GM12892 (cell line): ENCODE data around the gene HSH2D.
"Not testable (repeated sequence)": the region's sequence is repeated elsewhere in the genome, so short reads cannot be mapped to it uniquely, and the experiment has no call there.

Experiments used
- DNase-seq: peaks from one replicate; pipeline ENCODE4 v3.0.0; 2011; ENCODE audit not compliant: insufficient read length
- FAIRE-seq: peaks from 2 replicates; lab custom pipeline; 2011; peaks lifted over from hg19 to GRCh38; lab: Jason Lieb, UNC
- POLR2A ChIP-seq: IDR thresholded peaks from 2 replicates; pipeline ENCODE4 v1.6.1; 2011; ENCODE audit warnings: low read depth, low read length, control low read depth
- POLR2AphosphoS5 ChIP-seq: IDR thresholded peaks from 2 replicates; pipeline ENCODE4 v1.6.1; 2011; ENCODE audit warnings: low read depth, low read length, control low read depth
- TAF1 ChIP-seq: IDR thresholded peaks from 2 replicates; pipeline ENCODE4 v1.6.1; 2011; ENCODE audit warnings: low read depth, mild to moderate bottlenecking, control low read depth, low read length, borderline replicate concordance

The HSH2D gene

GRCh38 chr19:16164222-16164890, 20.9 kb downstream of the HSH2D start:
- FAIRE-seq (no peak), DNase-seq (no peak)
- TF ChIP-seq TAF1 = no peak
- no peak for TF ChIP-seq POLR2AphosphoS5
- no peak for TF ChIP-seq POLR2A

- TF ChIP-seq POLR2A = no peak
- TF ChIP-seq POLR2AphosphoS5 = no peak
- no peak for TF ChIP-seq TAF1
- DNase-seq (no peak), FAIRE-seq (no peak)
Measured at GRCh38 chr19:16166417-16166816, 22.9 kb downstream of the HSH2D start.

GRCh38 chr19:16167055-16167454, 23.6 kb downstream of the HSH2D start:
- TF ChIP-seq POLR2AphosphoS5 (no peak), TAF1 (no peak), POLR2A (no peak)
- FAIRE-seq = no peak

GRCh38 chr19:16168465-16169081, 25.1 kb downstream of the HSH2D start:
- TF ChIP-seq POLR2A (no peak), TAF1 (no peak), POLR2AphosphoS5 (no peak)
- peak; percentile 5 for FAIRE-seq
- no peak for DNase-seq

More at GRCh38 chr19:16167055-16167454, 23.6 kb downstream of the HSH2D start:
- no peak for DNase-seq

- FAIRE-seq (no peak), DNase-seq (no peak)
- no peak for TF ChIP-seq TAF1
- TF ChIP-seq POLR2AphosphoS5 = no peak
- TF ChIP-seq POLR2A = no peak
Measured at GRCh38 chr19:16170134-16170533, 26.6 kb downstream of the HSH2D start.

- no peak for DNase-seq
- FAIRE-seq = no peak
- TF ChIP-seq POLR2A = no peak
- no peak for TF ChIP-seq TAF1
- TF ChIP-seq POLR2AphosphoS5 = no peak
Measured at GRCh38 chr19:16175954-16176353, 32.5 kb downstream of the HSH2D start.

GRCh38 chr19:16178866-16179265, 35.4 kb downstream of the HSH2D start:
- not testable (repeated sequence) for FAIRE-seq

GRCh38 chr19:16180611-16181010, 37.1 kb downstream of the HSH2D start:
- no peak for TF ChIP-seq POLR2A
- TF ChIP-seq TAF1 = no peak
- TF ChIP-seq POLR2AphosphoS5 = no peak
- no peak for DNase-seq
- no peak for FAIRE-seq

More at GRCh38 chr19:16178866-16179265, 35.4 kb downstream of the HSH2D start:
- DNase-seq = not testable (repeated sequence)

GRCh38 chr19:16184665-16185122, 41.2 kb downstream of the HSH2D start:
- DNase-seq (no peak), FAIRE-seq (peak; percentile 76)
- TF ChIP-seq TAF1 (no peak), POLR2A (no peak)

GRCh38 chr19:16185123-16185767, 41.8 kb downstream of the HSH2D start, which contains the start of gene FAM32A:
TSS of gene FAM32A (plus strand) at chr19:16185410. CDS start at chr19:16185443, 33 bp downstream.
- TF ChIP-seq POLR2AphosphoS5 = peak; percentile 84
- TF ChIP-seq TAF1 = peak; percentile 66; the same call in 1 of the 2 replicates
- TF ChIP-seq POLR2A = peak; percentile 85
- DNase-seq (peak; percentile 100), FAIRE-seq (peak; percentile 96)

GRCh38 chr19:16185768-16186123, 42.3 kb downstream of the HSH2D start:
- no peak for DNase-seq

More at GRCh38 chr19:16185768-16186123, 42.3 kb downstream of the HSH2D start:
- TF ChIP-seq TAF1 (no peak), POLR2A (no peak), POLR2AphosphoS5 (no peak)
- FAIRE-seq = no peak
